Stimulated activated CD4-positive, alpha-beta T cell treated with anti-CD3 and anti-CD28 coated beads, Interleukin-15, amount 100 ng/mL, for 1 hour (primary cell): ENCODE measurements around the gene C1QTNF8.

Experiments used
- DNase-seq, 2 donors: peaks; one replicate each; pipeline ENCODE4 v3.0.0-alpha.2; 2020; ENCODE audit warnings: low read depth in 1 of 2, low spot score in 1 of 2

The C1QTNF8 gene, protein sequence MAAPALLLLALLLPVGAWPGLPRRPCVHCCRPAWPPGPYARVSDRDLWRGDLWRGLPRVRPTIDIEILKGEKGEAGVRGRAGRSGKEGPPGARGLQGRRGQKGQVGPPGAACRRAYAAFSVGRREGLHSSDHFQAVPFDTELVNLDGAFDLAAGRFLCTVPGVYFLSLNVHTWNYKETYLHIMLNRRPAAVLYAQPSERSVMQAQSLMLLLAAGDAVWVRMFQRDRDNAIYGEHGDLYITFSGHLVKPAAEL

DNA sequence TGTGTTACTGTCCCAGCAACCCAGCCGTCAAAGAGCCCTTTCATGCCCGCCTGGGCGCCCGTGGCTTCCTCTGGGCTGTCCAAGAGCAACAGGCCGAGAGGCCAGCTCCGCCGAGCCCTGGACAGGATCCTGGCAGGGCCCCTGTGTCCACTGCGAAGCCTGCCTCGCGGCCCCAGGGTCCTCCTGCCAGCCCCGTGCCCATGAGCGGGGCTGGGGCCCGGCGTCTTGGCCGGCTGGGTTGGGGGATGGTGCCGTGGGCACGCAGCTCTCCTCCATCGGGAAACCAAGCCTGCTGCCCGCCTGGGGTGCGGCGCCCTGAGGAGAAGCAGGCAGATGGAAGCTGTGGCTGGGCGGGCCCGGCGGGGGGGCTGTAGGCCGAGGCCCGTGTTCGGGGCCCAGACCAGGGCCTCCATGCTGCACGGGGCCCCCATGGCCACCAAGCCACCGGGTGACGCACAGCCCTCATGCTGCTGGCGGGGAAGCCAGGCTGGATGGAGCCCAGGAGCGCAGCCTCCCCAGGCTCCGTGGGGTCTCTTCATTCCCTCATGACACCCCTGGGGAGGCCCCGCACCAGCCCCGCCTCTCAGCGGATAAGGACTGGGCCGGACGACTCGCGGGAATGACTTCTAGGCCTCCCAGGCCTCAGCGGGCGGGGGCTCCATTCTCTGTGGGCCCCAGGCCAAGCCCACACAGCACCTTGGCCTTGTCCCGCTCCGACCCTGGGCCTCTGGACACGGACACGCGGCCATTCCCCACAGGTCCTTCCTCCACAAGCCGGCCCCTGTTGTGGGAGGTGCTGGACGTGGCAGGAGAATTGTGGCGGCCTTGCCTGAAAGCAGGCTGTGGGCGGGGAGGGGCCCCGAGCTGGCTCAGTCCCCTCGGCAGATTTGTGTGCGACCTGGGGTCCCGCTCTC, at the start of gene C1QTNF8:
TSS of gene C1QTNF8 (minus strand) at position 76 of the 914 bp plus-strand sequence. CDS start 1,322 bp downstream, outside the sequence.
- DNase-seq: no peak

DNA sequence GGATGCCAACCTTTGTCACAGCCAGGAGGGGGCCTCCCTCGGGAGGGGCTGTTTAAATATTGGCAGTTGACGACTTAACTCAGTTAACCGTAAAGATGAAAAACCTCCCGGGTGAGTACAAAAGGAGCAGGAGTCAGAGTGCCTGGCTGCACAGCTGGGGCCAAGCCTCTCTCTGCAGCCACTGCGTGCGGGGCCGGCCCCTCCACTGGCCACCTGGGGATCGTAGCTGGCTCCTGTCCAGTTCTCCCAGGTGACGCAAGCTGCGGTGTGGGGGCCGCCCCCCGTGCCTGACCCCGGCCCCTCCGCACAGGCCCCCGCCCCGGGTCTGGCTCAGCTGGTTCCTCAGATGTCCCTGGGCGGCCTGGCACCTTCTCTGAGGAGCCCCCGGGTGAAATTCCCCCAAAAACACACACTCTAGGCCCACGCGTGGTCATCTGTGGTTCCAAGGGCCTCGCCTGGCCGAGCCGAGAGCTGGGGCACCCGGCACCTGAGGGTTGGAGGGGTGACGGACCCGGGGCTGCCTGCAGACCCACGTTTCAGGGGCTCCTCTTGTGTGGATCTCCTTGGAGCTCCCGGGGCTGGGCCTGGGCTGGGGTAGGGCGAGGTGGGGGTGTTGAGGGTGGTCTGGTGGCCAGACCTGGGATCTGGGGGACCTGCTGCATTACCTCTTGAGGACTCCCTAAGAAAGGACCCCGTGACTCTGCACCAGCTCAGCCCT, 49.5 kb upstream of the C1QTNF8 start:
- no peak for DNase-seq

DNA sequence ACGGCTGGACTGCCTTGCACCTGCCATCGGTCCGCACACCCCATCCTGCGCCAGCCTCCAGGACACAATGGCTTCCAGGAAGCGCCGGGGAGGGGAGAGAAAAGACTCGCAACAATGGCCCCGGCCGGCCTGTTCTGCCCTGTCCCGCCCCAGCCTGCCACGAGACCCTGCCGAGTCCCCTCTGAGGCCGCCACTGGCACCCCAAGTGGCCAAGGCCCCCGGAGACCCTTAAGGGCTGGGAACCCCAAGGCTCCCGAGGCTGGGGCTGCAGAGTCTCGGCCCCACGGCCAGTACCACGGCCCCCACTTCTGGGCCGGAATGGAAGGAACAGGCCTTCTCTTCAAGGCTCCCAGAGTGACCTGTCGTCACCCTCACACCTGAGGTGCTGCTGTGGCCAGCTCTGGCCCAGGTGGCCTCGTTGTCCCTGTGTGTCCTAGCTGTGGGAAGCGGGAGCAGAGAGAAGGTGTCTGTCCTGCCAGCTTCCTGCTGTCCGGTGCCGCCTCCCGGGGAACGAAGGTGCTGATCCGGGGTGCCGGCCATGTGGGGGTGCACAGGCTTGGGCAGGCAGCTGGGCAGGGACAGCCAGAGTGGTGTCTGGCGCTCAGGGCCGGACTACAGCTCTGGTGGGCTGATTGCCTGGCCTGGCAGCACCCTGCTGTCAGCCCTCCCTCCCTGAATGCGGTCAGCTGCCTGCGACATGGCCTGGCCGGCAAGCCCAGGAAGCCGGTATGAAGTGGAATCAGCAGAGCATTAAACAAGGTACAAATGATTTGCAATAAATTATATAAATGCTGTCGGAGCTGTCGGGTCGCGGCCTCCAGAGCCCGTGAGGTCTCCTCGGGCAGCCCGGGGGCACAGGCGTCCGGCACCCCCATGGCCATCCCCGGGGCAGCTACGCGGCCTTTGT, 48.7 kb upstream of the C1QTNF8 start:
- DNase-seq: no peak

DNA sequence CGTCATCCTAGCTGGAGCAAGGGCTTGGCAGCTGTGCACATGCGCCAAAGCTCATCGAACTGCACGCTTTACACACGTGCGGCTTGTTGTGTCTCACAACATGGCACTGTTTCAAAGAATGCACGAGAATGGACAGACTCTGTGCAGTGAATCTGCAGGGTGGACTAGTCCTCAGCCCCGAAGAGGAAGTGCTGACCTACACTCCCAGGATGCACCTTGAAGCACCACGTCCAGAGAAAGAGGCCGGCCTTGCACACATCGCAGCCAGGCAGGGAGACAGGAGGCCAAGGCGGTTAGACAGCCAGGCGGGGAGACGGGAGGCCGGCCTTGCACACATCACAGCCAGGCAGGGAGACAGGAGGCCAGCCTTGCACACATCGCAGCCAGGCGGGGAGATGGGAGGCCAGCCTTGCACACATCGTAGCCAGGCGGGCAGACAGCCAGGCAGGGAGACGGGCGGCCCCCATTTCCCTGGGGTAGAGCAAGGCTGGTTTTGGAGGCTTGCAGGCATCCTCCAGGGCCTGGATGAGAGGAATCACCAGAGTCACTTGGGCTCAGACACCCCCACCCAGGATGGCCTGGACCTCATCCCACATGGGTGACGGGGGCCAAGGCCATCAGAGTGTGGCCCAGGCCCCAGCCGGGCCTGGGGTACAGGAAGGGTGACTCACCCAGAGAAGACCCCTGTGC, 47.9 kb upstream of the C1QTNF8 start:
- DNase-seq: no peak

DNA sequence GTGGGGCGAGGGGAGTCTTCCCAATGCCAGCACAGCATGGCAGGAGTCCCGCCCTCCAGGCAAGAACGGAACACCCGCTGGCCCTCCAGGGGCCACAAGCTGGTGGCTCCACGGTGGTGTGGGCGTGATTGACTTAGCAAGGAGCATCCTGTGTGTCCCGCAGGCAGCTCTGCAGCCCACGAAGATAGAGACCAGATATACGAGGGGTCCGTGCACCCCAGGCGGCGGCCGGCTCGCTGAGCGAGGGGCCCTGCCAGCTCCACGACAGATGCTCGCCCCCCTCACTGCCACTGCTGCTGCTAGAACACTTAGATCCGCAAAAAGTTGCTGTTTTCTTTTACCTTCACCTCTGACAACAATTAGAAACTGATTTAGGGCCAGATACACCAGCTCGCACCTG, 46.9 kb upstream of the C1QTNF8 start:
- DNase-seq: no peak

DNA sequence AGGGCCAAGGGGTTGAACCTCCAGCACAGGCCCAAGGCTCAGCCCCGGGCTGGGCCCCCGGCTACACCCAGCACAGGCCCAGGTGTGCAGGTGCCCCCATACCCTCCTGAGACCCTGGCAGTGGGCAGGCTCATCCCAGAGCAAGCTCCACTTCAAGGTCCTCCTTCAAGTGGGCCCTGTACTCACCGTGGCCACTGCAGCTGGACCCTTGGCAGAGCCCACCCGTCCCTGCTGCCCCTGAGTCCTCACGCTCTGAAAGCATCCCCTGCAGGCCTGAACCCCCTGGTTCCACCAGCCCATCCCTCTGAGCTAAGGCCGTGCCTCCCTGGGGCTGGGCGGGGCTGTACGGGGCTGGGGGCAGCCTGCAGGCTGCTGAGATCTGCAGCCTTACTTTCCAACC, 45.7 kb upstream of the C1QTNF8 start:
- DNase-seq: no peak

DNA sequence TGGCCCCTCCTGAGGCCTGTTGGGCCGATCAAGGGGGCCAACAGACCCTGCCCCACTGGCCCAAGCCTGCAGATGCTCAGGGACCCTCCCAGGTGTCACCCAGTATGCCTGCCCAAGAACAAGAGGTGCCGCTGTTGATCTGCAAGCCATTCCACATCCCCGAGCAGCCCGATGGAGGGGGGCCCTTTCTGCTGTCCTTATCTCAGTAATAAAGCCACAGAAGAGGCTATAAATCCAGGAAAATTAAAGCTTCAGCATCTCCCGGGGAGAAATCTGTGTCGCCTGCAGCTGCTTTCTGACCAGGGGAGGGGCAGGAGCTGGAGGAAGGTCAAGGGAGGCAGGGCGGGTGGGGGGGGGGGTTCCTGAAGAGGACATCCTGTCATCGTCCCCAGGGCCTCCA, 45.1 kb upstream of the C1QTNF8 start:
- DNase-seq: no peak

DNA sequence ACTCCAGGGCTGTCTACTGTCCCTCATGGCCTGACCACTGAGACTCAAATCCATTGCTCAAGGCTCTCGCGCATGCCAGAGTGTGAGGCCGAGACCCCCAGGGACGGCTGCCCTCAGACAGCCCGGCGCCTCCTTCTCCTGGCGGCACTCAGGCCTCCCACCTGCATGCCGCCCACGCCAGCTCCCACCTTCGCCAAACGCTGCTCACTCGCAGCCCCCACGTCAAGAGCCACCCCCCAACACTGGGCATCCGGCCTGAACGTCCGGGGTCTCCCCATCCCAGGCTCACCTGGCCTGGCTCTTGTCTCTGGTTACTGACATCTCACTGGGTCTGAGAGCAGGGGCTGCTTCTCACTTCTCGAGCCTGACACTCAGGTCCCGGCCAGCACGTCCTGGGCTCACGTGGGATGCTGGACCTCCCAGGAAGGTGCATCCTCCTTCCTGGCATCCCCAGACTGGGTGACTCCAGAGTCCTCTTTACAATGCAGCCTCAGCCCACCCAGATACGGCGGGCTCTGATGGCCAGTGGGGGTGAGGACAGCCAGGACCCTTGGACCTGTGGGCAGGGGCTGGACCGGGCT, 44.6 kb upstream of the C1QTNF8 start:
- DNase-seq: no peak

DNA sequence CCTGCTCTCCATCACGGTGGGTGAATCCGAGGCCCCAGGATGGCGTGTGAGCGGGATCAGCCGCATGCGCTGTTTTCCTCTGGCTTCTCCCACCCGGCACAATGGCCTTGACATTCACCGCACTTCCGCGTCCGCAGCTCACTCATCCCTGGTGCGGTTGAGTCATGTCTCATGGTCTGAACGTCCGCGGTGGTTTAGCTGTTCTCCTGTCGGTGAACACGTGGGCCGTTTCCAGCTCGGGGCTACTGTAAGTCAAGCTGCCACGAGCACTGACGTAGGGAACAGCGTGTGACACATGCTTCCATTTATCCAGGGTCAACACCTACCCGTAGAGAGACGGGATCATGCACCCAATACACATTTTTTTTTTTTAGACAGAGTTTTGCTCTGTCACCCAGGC, 41.6 kb upstream of the C1QTNF8 start:
- no peak for DNase-seq

DNA sequence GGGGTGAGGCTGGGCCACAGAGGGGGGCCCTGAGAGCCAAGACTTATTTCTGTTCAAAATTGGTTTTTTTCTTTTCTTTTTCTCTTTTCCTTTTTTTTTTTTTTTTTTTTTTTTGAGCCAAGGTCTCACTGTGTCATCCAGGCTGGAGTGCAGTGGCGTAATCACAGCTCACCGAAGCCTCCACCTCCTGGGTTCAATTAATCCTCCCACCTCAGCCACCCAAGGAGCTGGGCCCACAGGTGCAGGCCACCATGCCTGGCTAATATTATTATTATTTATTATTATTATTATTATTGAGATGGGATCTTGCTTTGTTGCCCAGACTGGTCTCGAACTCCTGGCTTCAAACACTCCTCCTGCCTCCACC, 39.4 kb upstream of the C1QTNF8 start:
- DNase-seq: no peak

DNA sequence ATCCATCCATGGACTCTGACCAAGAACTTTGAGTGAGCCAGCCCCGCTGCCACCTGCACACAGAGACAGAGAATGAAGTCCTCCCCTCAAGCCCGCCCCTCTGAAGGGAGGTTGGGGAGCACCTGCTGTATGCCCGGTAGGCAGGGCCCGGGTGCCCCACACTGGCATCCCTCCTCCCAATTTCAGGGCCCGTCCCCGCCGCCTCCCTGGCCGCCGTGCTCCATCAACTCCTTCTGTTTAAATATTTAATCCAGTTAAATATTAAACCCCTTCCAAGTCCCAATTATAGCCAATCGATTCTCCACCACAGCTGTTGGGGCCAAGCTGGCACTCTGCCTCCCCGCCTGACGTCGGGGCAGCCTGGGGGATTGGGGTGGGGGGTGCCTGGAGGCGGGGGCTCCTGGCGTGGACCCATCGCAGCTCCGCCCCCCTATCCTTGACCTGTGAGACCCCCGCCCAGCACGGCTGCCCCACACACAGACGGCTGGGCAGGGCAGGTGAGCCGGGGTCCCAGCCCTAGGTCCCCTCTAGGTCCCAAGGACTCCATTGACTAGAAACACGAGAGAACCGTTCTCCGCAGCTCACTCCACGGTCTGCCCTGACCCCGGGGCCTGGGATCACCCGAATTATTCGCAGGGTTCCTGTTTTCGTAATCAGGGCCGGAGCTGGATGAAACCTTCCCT, 38.9 kb upstream of the C1QTNF8 start:
- no peak for DNase-seq

DNA sequence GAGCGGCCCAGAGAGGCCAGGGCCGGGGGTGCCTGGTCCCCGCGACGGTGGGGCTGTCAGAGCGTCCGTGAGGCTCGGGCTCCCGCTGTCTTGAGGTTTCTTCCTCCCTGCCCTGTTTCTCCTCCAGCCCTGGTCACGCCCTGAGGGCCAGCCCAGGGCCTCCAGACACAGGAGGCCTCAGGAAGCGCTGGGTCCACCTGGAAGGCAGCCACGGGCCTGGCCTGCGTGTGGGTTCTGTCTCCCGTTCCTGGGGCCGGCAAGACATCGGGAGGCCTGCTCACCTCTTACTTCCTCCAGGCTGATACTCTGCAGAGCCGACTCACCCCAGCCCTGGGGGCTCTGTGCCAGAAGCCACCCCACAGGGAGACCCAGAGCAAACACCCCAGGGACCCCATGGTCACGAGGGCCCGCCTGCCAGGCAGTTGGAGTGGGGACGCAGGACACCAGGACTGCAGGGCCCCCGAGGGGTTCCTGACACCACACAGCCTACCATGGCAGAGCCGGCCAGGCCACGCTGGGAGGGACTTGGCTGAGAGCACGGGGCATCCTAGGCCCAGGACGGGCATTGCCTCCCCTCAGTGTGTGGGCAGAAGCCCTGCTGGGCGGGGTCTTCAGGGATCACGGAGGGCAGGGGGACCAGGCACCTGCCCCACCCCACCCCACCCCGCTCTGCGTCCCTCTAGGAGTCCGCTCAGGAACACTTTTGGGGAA, 37.9 kb upstream of the C1QTNF8 start:
- no peak for DNase-seq

DNA sequence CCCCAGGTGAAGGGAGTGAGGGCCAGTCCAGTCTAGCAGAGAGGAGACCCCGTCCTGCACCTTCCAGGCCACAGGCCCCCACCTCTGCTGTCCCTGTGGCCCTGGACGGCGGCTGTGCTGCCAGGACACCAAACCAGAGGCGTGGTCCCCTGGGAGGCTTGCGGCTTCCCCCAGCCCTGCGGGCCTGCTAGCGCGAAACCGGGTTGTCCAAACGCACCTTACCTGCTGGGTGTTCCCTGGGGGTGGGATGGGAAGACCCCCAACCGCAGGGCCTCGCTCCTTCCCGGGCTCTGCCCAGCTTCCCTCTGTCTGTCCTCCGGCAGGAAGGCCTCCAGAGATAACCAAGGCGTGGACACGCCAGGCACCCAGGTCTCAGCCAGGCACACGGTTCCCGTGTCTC, 37.2 kb upstream of the C1QTNF8 start:
- DNase-seq: no peak

DNA sequence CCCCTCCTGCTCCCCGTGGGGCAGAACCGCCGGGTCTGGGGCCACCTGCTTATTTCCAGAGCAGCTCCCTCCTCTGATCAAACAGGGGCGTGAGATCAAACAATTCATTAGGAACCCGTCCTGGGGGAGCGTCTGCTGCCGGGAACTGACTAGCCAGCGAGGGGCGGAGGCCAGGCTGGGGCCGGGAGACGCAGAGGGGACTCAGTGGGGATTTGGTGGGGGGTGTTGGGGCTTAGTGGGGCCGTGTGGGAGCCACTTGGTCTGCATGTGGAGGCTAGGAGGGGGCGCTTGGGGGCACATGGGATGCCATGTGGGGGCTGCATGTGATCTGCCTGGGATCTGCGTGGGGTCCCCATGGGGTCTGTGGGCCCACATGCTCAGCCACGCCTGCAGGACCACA, 36.4 kb upstream of the C1QTNF8 start:
- DNase-seq: no peak

DNA sequence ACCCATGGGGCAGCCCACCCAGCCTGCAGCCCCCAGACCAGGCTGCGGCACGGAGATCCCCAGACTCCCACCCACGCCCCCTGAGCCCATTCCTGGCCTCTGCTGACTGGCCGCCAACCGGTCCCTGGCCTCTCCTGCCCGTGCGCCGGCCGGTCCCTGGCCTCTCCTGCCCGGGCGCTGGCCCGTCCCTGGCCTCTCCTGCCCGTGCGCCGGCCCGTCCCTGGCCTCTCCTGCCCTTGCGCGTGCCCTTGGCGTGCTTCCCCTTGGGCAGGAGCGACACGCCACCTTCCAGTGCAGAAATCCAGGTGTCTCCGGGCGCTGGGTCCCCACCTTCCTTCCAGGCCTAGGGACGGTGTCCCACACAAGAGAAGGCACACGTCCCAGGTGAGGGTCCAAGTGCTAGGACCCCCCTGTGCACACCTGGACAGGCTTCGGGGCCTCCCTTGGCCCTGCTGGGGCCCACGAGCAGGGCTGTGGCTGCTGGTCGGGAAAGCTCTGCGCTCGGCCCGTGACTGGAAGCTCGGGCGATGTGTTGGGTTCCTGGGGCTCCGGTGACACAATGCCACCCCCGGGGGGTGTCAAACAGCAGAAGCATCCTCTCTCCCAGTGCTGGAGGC, 35.4 kb upstream of the C1QTNF8 start:
- no peak for DNase-seq

DNA sequence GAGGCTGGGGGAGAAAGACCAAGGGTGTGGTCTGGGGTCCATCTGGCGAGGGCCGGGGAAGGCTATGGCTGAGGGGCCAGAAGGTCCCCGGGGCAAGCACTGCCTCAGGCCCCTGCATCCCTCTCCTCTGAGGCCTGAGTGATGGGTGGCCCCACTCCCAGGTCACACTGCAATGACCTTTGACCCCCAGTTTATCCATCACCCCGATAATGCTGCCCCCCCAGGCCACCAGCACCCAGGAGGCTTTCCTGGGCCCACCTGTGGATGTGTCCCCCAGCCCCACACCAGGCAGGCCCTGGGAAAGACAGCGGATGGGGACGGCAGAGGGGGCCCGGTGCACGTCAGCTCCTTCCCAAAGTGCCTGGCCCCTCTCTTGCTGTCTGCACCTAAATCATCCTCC, 34.3 kb upstream of the C1QTNF8 start:
- DNase-seq: no peak

DNA sequence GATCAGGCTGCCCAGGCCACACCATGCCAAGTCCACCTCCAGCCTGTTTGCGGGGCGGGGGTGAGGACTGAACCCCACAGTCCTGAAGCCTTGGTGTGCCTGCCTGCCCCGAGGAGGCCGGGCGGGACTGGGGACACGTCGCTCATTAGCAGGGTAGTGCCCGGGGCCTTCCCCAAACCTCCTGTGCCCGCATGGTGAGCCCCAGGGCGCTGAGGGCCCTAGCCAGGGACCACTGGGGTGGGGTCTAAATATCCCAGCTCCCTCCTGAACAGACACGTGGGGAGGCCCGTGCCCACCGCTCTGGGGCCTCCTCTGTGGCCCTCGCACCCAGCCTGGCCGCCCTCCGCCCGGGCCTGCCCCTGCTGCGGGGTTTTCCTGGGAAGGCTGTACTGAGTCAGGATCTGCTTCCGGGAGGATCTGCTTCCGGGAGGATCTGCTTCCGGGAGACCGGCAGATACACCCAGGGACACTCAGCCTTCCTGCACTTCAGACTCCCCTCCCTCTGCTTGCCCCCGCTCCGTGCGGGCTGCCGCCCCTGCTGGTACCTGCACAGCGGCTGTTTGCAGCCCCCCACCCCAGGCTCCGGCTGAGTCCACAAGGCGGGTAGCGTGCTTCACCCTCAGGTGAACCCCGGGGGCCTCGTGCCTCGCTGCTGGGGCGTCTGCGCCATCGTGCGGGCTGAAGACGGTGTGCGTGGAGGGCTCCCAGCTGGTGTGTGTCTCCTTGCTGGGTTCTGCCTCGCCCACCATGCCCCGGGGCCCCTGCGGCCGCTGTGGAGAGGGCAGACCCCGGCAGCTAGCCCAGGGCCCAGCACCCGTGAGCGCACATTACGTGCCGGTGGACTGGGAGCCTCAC, 33.3 kb upstream of the C1QTNF8 start:
- DNase-seq: no peak
